ENCODE results near the gene NTM.

Gene NTM

GRCh38 chr11:131790586-131790985 lies 420.2 kb downstream of the NTM start:
- CTCF ChIA-PET = no interaction called here
- TF ChIP-seq SUZ12 (IDR thresholded peaks at IDR 0.05) = no peak
- TF ChIP-seq FOXK2 (IDR thresholded peaks at IDR 0.05) = no peak
- no peak for TF ChIP-seq ELF4 (IDR thresholded peaks at IDR 0.05)
- no peak for TF ChIP-seq PKNOX1 (IDR thresholded peaks at IDR 0.05)
- TF ChIP-seq ARNT (IDR thresholded peaks at IDR 0.05) = no peak
- no peak for TF ChIP-seq ZNF384 (IDR thresholded peaks at IDR 0.05)
- no peak for TF ChIP-seq FOXM1 (IDR thresholded peaks at IDR 0.05; ENCODE audit: borderline replicate concordance)
- no peak for TF ChIP-seq SP1 (IDR thresholded peaks at IDR 0.05)
- TF ChIP-seq HDGF (IDR thresholded peaks at IDR 0.05; ENCODE audit: borderline replicate concordance) = no peak
- no peak for TF ChIP-seq FOXA1 (IDR thresholded peaks at IDR 0.05)
- TF ChIP-seq NFRKB (IDR thresholded peaks at IDR 0.05) = no peak
- TF ChIP-seq CTBP1 (IDR thresholded peaks at IDR 0.05; ENCODE audit: borderline replicate concordance) = no peak
- no peak for DNase-seq (ENCODE audit: extremely low spot score)
- POLR2A ChIA-PET = no interaction called here

GRCh38 chr11:131792243-131792642 lies 421.8 kb downstream of the NTM start:
- ChIA-PET POLR2A (no interaction called here), CTCF (no interaction called here)
- no peak for DNase-seq (ENCODE audit: extremely low spot score)
- TF ChIP-seq SUZ12 (IDR thresholded peaks at IDR 0.05) (no peak), ZNF384 (IDR thresholded peaks at IDR 0.05) (no peak), TARDBP (IDR thresholded peaks at IDR 0.05) (no peak), SP1 (IDR thresholded peaks at IDR 0.05) (no peak), LEF1 (IDR thresholded peaks at IDR 0.05; ENCODE audit: borderline replicate concordance) (no peak), FOXK2 (IDR thresholded peaks at IDR 0.05) (no peak), PKNOX1 (IDR thresholded peaks at IDR 0.05) (no peak), L3MBTL2 (conservative IDR thresholded peaks at IDR 0.05) (no peak), ARNT (IDR thresholded peaks at IDR 0.05) (no peak), BHLHE40 (IDR thresholded peaks at IDR 0.05; ENCODE audit: borderline replicate concordance) (no peak), FOXM1 (IDR thresholded peaks at IDR 0.05; ENCODE audit: borderline replicate concordance) (no peak), CTBP1 (IDR thresholded peaks at IDR 0.05; ENCODE audit: borderline replicate concordance) (no peak), FOXA1 (IDR thresholded peaks at IDR 0.05) (no peak), ELF4 (IDR thresholded peaks at IDR 0.05) (no peak), NFRKB (IDR thresholded peaks at IDR 0.05) (no peak), HDGF (IDR thresholded peaks at IDR 0.05; ENCODE audit: borderline replicate concordance) (no peak)

- TF ChIP-seq ARNT (IDR thresholded peaks at IDR 0.05) (no peak), ZNF384 (IDR thresholded peaks at IDR 0.05) (no peak), LEF1 (IDR thresholded peaks at IDR 0.05; ENCODE audit: borderline replicate concordance) (no peak), TARDBP (IDR thresholded peaks at IDR 0.05) (no peak), PKNOX1 (IDR thresholded peaks at IDR 0.05) (no peak), SUZ12 (IDR thresholded peaks at IDR 0.05) (no peak), SP1 (IDR thresholded peaks at IDR 0.05) (no peak), HDGF (IDR thresholded peaks at IDR 0.05; ENCODE audit: borderline replicate concordance) (no peak), CTBP1 (IDR thresholded peaks at IDR 0.05; ENCODE audit: borderline replicate concordance) (no peak), NFRKB (IDR thresholded peaks at IDR 0.05) (no peak), FOXA1 (IDR thresholded peaks at IDR 0.05) (no peak), L3MBTL2 (conservative IDR thresholded peaks at IDR 0.05) (no peak), FOXM1 (IDR thresholded peaks at IDR 0.05; ENCODE audit: borderline replicate concordance) (no peak), ELF4 (IDR thresholded peaks at IDR 0.05) (no peak), BHLHE40 (IDR thresholded peaks at IDR 0.05; ENCODE audit: borderline replicate concordance) (no peak), FOXK2 (IDR thresholded peaks at IDR 0.05) (no peak)
- CTCF ChIA-PET = no interaction called here
- no peak for DNase-seq (ENCODE audit: extremely low spot score)
- POLR2A ChIA-PET = no interaction called here
Observed at GRCh38 chr11:131796089-131796488, 425.7 kb downstream of the NTM start.

- TF ChIP-seq TARDBP (IDR thresholded peaks at IDR 0.05) (no peak), NFRKB (IDR thresholded peaks at IDR 0.05) (no peak), SP1 (IDR thresholded peaks at IDR 0.05) (no peak), LEF1 (IDR thresholded peaks at IDR 0.05; ENCODE audit: borderline replicate concordance) (no peak), CTBP1 (IDR thresholded peaks at IDR 0.05; ENCODE audit: borderline replicate concordance) (no peak), FOXA1 (IDR thresholded peaks at IDR 0.05) (no peak), FOXM1 (IDR thresholded peaks at IDR 0.05; ENCODE audit: borderline replicate concordance) (no peak), L3MBTL2 (conservative IDR thresholded peaks at IDR 0.05) (no peak), ZNF384 (IDR thresholded peaks at IDR 0.05) (no peak)
- ChIA-PET POLR2A (no interaction called here), CTCF (no interaction called here)
- DNase-seq (ENCODE audit: extremely low spot score) = no peak
Observed at GRCh38 chr11:131796541-131796940, 426.1 kb downstream of the NTM start.

- CTCF ChIA-PET = no interaction called here
- POLR2A ChIA-PET = no interaction called here
- TF ChIP-seq NFRKB (IDR thresholded peaks at IDR 0.05) (no peak), SUZ12 (IDR thresholded peaks at IDR 0.05) (no peak), FOXA1 (IDR thresholded peaks at IDR 0.05) (no peak), BHLHE40 (IDR thresholded peaks at IDR 0.05; ENCODE audit: borderline replicate concordance) (no peak), FOXM1 (IDR thresholded peaks at IDR 0.05; ENCODE audit: borderline replicate concordance) (no peak), L3MBTL2 (conservative IDR thresholded peaks at IDR 0.05) (no peak), TARDBP (IDR thresholded peaks at IDR 0.05) (no peak), HDGF (IDR thresholded peaks at IDR 0.05; ENCODE audit: borderline replicate concordance) (no peak), CTBP1 (IDR thresholded peaks at IDR 0.05; ENCODE audit: borderline replicate concordance) (no peak), LEF1 (IDR thresholded peaks at IDR 0.05; ENCODE audit: borderline replicate concordance) (no peak), SP1 (IDR thresholded peaks at IDR 0.05) (no peak)
- DNase-seq (ENCODE audit: extremely low spot score) = no peak
Observed at GRCh38 chr11:131800452-131800851, 430.0 kb downstream of the NTM start.

- POLR2A ChIA-PET = no interaction called here
- TF ChIP-seq FOXK2 (IDR thresholded peaks at IDR 0.05) (no peak), FOXM1 (IDR thresholded peaks at IDR 0.05; ENCODE audit: borderline replicate concordance) (no peak), ELF4 (IDR thresholded peaks at IDR 0.05) (no peak), ZNF384 (IDR thresholded peaks at IDR 0.05) (no peak), CTBP1 (IDR thresholded peaks at IDR 0.05; ENCODE audit: borderline replicate concordance) (no peak), TARDBP (IDR thresholded peaks at IDR 0.05) (no peak), NFRKB (IDR thresholded peaks at IDR 0.05) (no peak), ARNT (IDR thresholded peaks at IDR 0.05) (no peak), SP1 (IDR thresholded peaks at IDR 0.05) (no peak), LEF1 (IDR thresholded peaks at IDR 0.05; ENCODE audit: borderline replicate concordance) (no peak), BHLHE40 (IDR thresholded peaks at IDR 0.05; ENCODE audit: borderline replicate concordance) (no peak)
- no peak for DNase-seq (ENCODE audit: extremely low spot score)
- CTCF ChIA-PET = no interaction called here
Observed at GRCh38 chr11:131802440-131803115, 432.2 kb downstream of the NTM start.
